ENCODE data around the gene NANP.

DNA sequence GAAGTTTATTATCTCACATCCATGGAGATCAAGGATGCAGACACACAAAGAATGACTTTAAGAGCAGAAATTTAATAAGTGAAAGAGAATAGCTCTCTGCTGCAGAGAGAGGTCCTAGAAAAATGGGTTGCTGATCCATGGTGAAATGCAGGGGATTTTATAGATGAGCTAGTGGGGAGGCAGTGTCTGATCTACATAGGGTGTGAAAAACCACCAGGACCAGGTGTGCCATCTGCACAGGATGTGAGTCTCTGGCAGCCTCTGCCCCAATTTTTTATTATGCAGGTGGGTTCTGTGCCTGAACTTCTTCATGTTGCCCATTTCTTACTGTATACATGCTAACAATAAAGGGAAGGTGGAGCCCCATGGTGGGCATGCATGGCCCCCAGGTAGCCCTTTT is 19.9 kb upstream of the NANP start:
- TF ChIP-seq ZFX (IDR thresholded peaks at IDR 0.05; ENCODE audit: borderline replicate concordance), result no peak
- no peak for TF ChIP-seq CTCF (IDR thresholded peaks at IDR 0.05)

Measured in 22Rv1 (cell line).